HEK293 (cell line): Measurements from ENCODE around the gene FAF2.

Source experiments
- CTCF ChIP-seq: fragments of 450-650 bp; formaldehyde crosslinking; IDR thresholded peaks from 2 replicates; pipeline ENCODE4 v1.5.1; 2016; ENCODE audit warnings: missing biosample characterization, missing genetic modification characterization
- ZNF174 ChIP-seq: fragments of 450-650 bp; formaldehyde crosslinking; IDR thresholded peaks from 2 replicates; pipeline ENCODE4 v1.5.0; 2017; ENCODE audit warnings: missing biosample characterization, mild to moderate bottlenecking, missing genetic modification characterization
- ZNF311 ChIP-seq: fragments of 450-650 bp; formaldehyde crosslinking; IDR thresholded peaks from 2 replicates; pipeline ENCODE4 v1.5.1; 2017; ENCODE audit warnings: missing biosample characterization, missing genetic modification characterization, borderline replicate concordance

DNA sequence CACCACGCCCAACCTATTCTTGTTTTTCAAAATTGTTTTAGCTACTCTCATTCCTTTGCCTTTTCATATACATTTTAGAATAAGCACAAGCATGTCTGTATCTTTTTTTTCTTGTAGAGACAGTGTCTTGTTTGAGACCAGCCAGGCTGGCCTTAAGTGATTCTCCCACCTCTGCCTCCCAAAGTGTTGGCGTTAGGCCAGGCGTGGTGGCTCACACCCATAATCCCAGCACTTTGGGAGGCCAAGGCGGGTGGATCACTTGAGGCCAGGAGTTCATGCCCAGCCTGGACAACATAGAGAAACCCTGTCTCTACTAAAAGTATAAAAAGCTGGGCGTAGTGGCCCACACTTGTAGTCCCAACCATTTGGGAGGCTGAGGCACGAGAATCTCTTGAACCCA, 76.0 kb downstream of the FAF2 start:
- no peak for TF ChIP-seq ZNF174 (tag by site-specific recombination)
- TF ChIP-seq ZNF311: no peak
- no peak for TF ChIP-seq CTCF (tag by site-specific recombination)
